Endodermal cell (in vitro differentiated cells): ENCODE data around the gene ADAM22. TPM values are rescaled to one million over a fixed set of nuclear protein-coding genes. Genes with fewer than 3 reads are reported as not detected.

Experiments
- DNase-seq: peaks from one replicate; pipeline ENCODE4 v3.0.0-alpha.2; 2017
- H3K27ac ChIP-seq: 2 replicates; pipeline ENCODE4 v1.5.1; 2013; ENCODE audit warnings: mild to moderate bottlenecking, low read depth, low read length, moderate library complexity
- H3K27me3 ChIP-seq: 2 replicates; pipeline ENCODE4 v1.6.1; 2013; ENCODE audit warnings: mild to moderate bottlenecking, low read length, moderate library complexity; ENCODE audit not compliant: insufficient read depth, control insufficient read depth, poor library complexity, severe bottlenecking
- H3K36me3 ChIP-seq: 2 replicates; pipeline ENCODE4 v1.7.0; 2013; ENCODE audit warnings: mild to moderate bottlenecking, low read length, moderate library complexity; ENCODE audit not compliant: control insufficient read depth, insufficient read depth
- H3K4me1 ChIP-seq: one replicate; pipeline ENCODE4 v1.7.0; 2013; ENCODE audit warnings: low read length; ENCODE audit not compliant: control insufficient read depth, insufficient read depth
- H3K4me3 ChIP-seq: 2 replicates; pipeline ENCODE4 v1.5.1; 2013; ENCODE audit warnings: mild to moderate bottlenecking, low read length, moderate library complexity
- H3K9ac ChIP-seq: 2 replicates; pipeline ENCODE4 v1.6.1; 2013; ENCODE audit warnings: mild to moderate bottlenecking, low read length, moderate library complexity; ENCODE audit not compliant: poor library complexity, severe bottlenecking; ENCODE audit errors: extremely low read depth
- H3K9me3 ChIP-seq: 2 replicates; pipeline ENCODE4 v1.6.1; 2013; ENCODE audit warnings: mild to moderate bottlenecking, low read length, moderate library complexity; ENCODE audit not compliant: control insufficient read depth
- H3K27ac Mint-ChIP-seq: 2 replicates; pipeline ENCODE4 v1.8.0; 2020; ENCODE audit warnings: mixed read lengths
- H3K27me3 Mint-ChIP-seq: 2 replicates; pipeline ENCODE4 v1.8.0; 2021; ENCODE audit warnings: mild to moderate bottlenecking, mixed read lengths; ENCODE audit not compliant: insufficient read depth
- H3K36me3 Mint-ChIP-seq: 2 replicates; pipeline ENCODE4 v1.8.0; 2020; ENCODE audit warnings: low read depth, mixed read lengths
- H3K4me1 Mint-ChIP-seq: 2 replicates; pipeline ENCODE4 v1.8.0; 2020; ENCODE audit warnings: mixed read lengths
- H3K4me3 Mint-ChIP-seq: 2 replicates; pipeline ENCODE4 v1.8.0; 2020; ENCODE audit warnings: mild to moderate bottlenecking, moderate library complexity, mixed read lengths
- H3K9me3 Mint-ChIP-seq: 2 replicates; pipeline ENCODE4 v1.8.0; 2020; ENCODE audit warnings: mild to moderate bottlenecking, mixed read lengths
- WGBS, 2 experiments: methylation state at CpG; one replicate each; pipeline versions ENCODE4 v1.1.5 to v1.1.7; 2013; ENCODE audit warnings: missing lambda C conversion rate in 2 of 2, mixed read lengths in 1 of 2; ENCODE audit not compliant: insufficient coverage in 1 of 2, insufficient read length in 1 of 2; 5-methylcytosine and 5-hydroxymethylcytosine counted together
- total RNA-seq, 2 donors: library from RNA; stranded (reverse); fragmentation: NEBNext Ultra II Directional in 1 of 2; extraction: Animal tissue kit (Norgen Biotek cat#: 25700) in 1 of 2; gene quantifications; 2 replicates in 1 of 2; 3 replicates in 1 of 2; pipeline ENCODE4 v1.2.1, GENCODE V29; 2021
- TF ChIP-seq, protein P1 (sequence below): fragments of 200-600 bp; sonication (generic); conservative IDR thresholded peaks from 2 replicates; pipeline ENCODE4 v1.5.0; 2021; ENCODE audit warnings: antibody characterized with exemption, mild to moderate bottlenecking

ADAM22 gene
- total RNA-seq, 2 donors from 2014 or later = 10.9 to 11.5 TPM

DNA sequence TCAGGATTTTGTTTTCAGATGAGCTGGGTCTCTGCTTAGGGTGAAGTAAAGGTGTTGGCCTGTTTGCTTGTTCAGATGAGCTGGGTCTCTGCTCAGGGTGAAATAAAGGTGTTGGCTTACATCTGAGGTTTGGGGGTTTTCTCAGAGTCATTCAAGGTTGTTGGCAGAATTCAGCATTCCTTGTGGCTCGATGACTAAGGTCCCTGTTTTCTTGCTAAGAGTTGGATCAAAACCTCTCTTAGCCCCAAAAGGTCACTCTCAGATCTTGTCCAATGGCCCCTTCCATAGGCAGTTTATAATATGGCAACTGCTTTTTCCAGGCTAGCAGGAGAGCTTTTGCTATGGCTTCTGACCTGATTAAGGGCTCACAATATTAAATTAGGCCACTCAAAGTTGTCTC lies 106.6 kb downstream of the ADAM22 start:
- DNase-seq = no peak
- H3K4me1 Mint-ChIP-seq = peaks cover 6% of the 10 kb centered on the region
- Histone ChIP-seq H3K9ac (no peak overlapping the region), H3K4me1 (no peaks in the 10 kb centered on the region), H3K27ac (no peak overlapping the region), H3K4me3 (no peak overlapping the region), H3K27me3 (no peaks in the 10 kb centered on the region), H3K36me3 (no peaks in the 10 kb centered on the region), H3K9me3 (no peaks in the 10 kb centered on the region)
- WGBS, 2 experiments = 80 to 83% methylated on average over 1 of the region's 1 CpG
- TF ChIP-seq, protein P1, sequence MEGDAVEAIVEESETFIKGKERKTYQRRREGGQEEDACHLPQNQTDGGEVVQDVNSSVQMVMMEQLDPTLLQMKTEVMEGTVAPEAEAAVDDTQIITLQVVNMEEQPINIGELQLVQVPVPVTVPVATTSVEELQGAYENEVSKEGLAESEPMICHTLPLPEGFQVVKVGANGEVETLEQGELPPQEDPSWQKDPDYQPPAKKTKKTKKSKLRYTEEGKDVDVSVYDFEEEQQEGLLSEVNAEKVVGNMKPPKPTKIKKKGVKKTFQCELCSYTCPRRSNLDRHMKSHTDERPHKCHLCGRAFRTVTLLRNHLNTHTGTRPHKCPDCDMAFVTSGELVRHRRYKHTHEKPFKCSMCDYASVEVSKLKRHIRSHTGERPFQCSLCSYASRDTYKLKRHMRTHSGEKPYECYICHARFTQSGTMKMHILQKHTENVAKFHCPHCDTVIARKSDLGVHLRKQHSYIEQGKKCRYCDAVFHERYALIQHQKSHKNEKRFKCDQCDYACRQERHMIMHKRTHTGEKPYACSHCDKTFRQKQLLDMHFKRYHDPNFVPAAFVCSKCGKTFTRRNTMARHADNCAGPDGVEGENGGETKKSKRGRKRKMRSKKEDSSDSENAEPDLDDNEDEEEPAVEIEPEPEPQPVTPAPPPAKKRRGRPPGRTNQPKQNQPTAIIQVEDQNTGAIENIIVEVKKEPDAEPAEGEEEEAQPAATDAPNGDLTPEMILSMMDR = no peak
- H3K27ac Mint-ChIP-seq = peak overlapping the region; percentile 58
- no peak overlapping the region for H3K4me3 Mint-ChIP-seq
- H3K9me3 Mint-ChIP-seq = no peaks in the 10 kb centered on the region
- H3K36me3 Mint-ChIP-seq = no peaks in the 10 kb centered on the region
- no peaks in the 10 kb centered on the region for H3K27me3 Mint-ChIP-seq

DNA sequence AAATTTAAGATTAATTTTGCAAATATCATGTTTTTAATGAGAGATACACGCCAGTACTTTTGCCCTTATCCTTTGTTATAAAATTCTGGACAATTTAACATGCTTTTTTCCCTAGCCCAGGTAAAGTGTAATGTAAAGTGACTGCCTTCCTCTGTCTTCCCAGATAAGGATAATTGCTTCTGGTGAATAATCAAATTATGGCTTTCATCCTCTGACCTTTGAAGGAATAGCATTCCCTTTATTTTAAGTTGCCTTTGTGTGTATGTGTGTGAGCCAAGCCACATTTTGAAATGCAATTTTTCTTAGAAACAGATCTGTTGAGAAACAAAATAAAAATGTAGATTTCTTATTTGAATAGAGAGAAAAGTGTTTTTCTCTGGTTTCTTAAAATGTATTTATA lies 107.5 kb downstream of the ADAM22 start:
- Histone ChIP-seq H3K27me3 (no peaks in the 10 kb centered on the region), H3K9me3 (no peaks in the 10 kb centered on the region), H3K36me3 (no peaks in the 10 kb centered on the region), H3K9ac (no peak overlapping the region), H3K27ac (no peak overlapping the region), H3K4me1 (no peaks in the 10 kb centered on the region), H3K4me3 (no peak overlapping the region)
- no peak for DNase-seq
- H3K36me3 Mint-ChIP-seq = no peaks in the 10 kb centered on the region
- H3K4me1 Mint-ChIP-seq = peaks cover 6% of the 10 kb centered on the region
- WGBS, 2 experiments = 86% methylated on average over 1 of the region's 1 CpG; no CpG with 5 or more reads in 1 of the 2 experiments
- H3K4me3 Mint-ChIP-seq = no peak overlapping the region
- TF ChIP-seq, protein P1 = no peak
- no peak overlapping the region for H3K27ac Mint-ChIP-seq
- no peaks in the 10 kb centered on the region for H3K27me3 Mint-ChIP-seq
- no peaks in the 10 kb centered on the region for H3K9me3 Mint-ChIP-seq

DNA sequence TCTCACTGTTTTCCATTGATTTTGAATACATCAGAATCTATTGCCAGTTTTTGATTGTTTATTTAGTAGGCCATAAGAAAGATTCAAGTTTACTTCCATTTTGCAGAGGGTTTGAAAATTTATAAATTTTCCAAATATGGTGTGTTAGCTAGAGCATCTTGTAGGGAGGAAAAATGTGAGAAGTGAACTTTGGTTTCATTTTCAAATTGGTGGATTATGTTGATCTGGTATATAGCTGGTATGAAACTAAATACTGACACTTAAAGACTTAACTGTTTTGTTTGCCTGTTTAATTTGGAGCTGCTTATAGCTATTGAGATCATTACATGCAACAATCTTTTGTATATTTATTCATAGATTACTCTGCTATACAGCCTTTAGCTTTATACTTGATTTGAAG lies 108.1 kb downstream of the ADAM22 start:
- Mint-ChIP-seq H3K27me3 (no peaks in the 10 kb centered on the region), H3K4me3 (no peak overlapping the region), H3K4me1 (peaks cover 6% of the 10 kb centered on the region), H3K9me3 (no peaks in the 10 kb centered on the region), H3K27ac (no peak overlapping the region), H3K36me3 (no peaks in the 10 kb centered on the region)
- no peak for DNase-seq
- Histone ChIP-seq H3K36me3 (no peaks in the 10 kb centered on the region), H3K9me3 (no peaks in the 10 kb centered on the region), H3K27ac (no peak overlapping the region), H3K4me1 (no peaks in the 10 kb centered on the region), H3K9ac (no peak overlapping the region), H3K4me3 (no peak overlapping the region), H3K27me3 (no peaks in the 10 kb centered on the region)
- TF ChIP-seq, protein P1 = no peak
